ENCODE measurements around the gene TYK2.

TYK2 gene

DNA sequence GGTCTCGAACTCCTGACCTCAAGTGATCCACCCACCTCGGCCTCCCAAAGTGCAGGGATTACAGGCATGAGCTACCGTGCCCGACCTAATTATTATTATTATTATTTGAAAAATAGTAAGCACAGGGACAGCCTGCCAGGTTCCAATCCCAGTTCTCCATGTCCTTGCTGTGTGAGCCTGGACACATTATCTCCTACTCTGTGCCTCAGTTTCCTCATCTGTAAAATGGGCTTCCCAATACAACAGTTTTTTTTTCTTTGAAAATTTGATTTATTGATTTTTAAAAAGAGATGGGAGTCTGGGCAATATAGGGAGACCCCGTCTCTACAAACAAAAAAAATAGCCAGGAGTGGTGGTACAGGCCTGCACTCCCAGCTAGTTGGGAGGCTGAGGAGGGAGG lies 74.0 kb downstream of the TYK2 start:
- H3K27ac ChIP-seq (ENCODE audit: poor library complexity, severe bottlenecking): no peak overlapping the region
- TF ChIP-seq, protein P1, sequence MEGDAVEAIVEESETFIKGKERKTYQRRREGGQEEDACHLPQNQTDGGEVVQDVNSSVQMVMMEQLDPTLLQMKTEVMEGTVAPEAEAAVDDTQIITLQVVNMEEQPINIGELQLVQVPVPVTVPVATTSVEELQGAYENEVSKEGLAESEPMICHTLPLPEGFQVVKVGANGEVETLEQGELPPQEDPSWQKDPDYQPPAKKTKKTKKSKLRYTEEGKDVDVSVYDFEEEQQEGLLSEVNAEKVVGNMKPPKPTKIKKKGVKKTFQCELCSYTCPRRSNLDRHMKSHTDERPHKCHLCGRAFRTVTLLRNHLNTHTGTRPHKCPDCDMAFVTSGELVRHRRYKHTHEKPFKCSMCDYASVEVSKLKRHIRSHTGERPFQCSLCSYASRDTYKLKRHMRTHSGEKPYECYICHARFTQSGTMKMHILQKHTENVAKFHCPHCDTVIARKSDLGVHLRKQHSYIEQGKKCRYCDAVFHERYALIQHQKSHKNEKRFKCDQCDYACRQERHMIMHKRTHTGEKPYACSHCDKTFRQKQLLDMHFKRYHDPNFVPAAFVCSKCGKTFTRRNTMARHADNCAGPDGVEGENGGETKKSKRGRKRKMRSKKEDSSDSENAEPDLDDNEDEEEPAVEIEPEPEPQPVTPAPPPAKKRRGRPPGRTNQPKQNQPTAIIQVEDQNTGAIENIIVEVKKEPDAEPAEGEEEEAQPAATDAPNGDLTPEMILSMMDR (IDR thresholded peaks at IDR 0.05; ENCODE audit: poor library complexity, severe bottlenecking): no peak
- no peaks in the 10 kb centered on the region for H3K27me3 ChIP-seq (ENCODE audit: insufficient read depth, poor library complexity, severe bottlenecking)
- peaks cover 14% of the 10 kb centered on the region for H3K4me1 ChIP-seq (ENCODE audit: insufficient read depth, poor library complexity, severe bottlenecking)
- 0 out of 2 replicates have a peak, but pooled peaks cover 5% of the 10 kb centered on the region for H3K36me3 ChIP-seq (ENCODE audit: low read depth)
- no peak for DNase-seq (ENCODE audit: low spot score)
- H3K9me3 ChIP-seq (ENCODE audit: severe bottlenecking): no peaks in the 10 kb centered on the region
- H3K4me3 ChIP-seq (ENCODE audit: severe bottlenecking): no peak overlapping the region
- ATAC-seq (ENCODE audit: low read depth): no peak

GRCh38 chr19:10305139-10305806 lies 75.1 kb downstream of the TYK2 start:
- ATAC-seq (ENCODE audit: low read depth) (0 out of 3 replicates have a peak, but pooled peaks have one; percentile 44), DNase-seq (ENCODE audit: low spot score) (peak; percentile 69)
- Histone ChIP-seq H3K4me3 (ENCODE audit: severe bottlenecking) (no peak overlapping the region), H3K27ac (ENCODE audit: poor library complexity, severe bottlenecking) (no peak overlapping the region), H3K36me3 (ENCODE audit: low read depth) (0 out of 2 replicates have a peak, but pooled peaks cover 5% of the 10 kb centered on the region), H3K9me3 (ENCODE audit: severe bottlenecking) (no peaks in the 10 kb centered on the region), H3K4me1 (ENCODE audit: insufficient read depth, poor library complexity, severe bottlenecking) (peaks cover 14% of the 10 kb centered on the region), H3K27me3 (ENCODE audit: insufficient read depth, poor library complexity, severe bottlenecking) (no peaks in the 10 kb centered on the region)
- TF ChIP-seq, protein P1 (IDR thresholded peaks at IDR 0.05; ENCODE audit: poor library complexity, severe bottlenecking): no peak

All from RWPE2 (cell line).